ENCODE measurements around the gene FIP1L1. TPM values are rescaled to one million over a fixed set of nuclear protein-coding genes. Genes with fewer than 3 reads are reported as not detected.
"Not testable (repeated sequence)": the region's sequence is repeated elsewhere in the genome, so short reads cannot be mapped to it uniquely, and the experiment has no call there.

The FIP1L1 gene
- polyA plus RNA-seq, 1 donor from 2014 or later = 89.0 TPM

DNA sequence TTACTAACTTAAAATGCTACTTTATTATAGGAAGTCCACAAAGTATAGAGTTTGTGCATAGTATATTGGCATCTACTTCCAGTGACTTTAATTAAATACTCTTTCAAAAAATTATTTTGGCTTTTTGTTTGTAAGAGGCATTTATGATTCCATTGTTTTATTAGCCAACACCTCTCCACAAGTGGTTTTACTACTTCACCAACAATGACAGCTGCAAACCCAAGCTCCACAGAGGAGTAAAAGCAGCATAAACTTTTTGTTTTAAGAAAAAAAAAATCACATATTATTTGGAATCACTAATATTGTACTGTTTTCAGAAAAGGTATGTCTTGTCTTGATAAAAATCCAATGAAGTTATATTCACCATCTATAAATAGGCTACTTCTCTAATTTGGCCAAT, 88.5 kb downstream of the FIP1L1 start:
- TF ChIP-seq POLR2AphosphoS5 (IDR thresholded peaks at IDR 0.05) (no peak), SMC3 (conservative IDR thresholded peaks at IDR 0.05; ENCODE audit: poor library complexity) (no peak), EZH2 (IDR thresholded peaks at IDR 0.05; ENCODE audit: borderline replicate concordance, insufficient read depth, low read length, poor library complexity, severe bottlenecking) (no peak), EP300 (conservative IDR thresholded peaks at IDR 0.05; ENCODE audit: poor library complexity, severe bottlenecking) (no peak), MXI1 (conservative IDR thresholded peaks at IDR 0.05; ENCODE audit: poor library complexity, severe bottlenecking) (no peak), TAF1 (IDR thresholded peaks at IDR 0.05; ENCODE audit: low read depth) (no peak), RAD21 (conservative IDR thresholded peaks at IDR 0.05) (no peak)
- TF ChIP-seq, protein P1, sequence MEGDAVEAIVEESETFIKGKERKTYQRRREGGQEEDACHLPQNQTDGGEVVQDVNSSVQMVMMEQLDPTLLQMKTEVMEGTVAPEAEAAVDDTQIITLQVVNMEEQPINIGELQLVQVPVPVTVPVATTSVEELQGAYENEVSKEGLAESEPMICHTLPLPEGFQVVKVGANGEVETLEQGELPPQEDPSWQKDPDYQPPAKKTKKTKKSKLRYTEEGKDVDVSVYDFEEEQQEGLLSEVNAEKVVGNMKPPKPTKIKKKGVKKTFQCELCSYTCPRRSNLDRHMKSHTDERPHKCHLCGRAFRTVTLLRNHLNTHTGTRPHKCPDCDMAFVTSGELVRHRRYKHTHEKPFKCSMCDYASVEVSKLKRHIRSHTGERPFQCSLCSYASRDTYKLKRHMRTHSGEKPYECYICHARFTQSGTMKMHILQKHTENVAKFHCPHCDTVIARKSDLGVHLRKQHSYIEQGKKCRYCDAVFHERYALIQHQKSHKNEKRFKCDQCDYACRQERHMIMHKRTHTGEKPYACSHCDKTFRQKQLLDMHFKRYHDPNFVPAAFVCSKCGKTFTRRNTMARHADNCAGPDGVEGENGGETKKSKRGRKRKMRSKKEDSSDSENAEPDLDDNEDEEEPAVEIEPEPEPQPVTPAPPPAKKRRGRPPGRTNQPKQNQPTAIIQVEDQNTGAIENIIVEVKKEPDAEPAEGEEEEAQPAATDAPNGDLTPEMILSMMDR (IDR thresholded peaks at IDR 0.05; ENCODE audit: poor library complexity, severe bottlenecking) = no peak
- TF ChIP-seq, protein P2, sequence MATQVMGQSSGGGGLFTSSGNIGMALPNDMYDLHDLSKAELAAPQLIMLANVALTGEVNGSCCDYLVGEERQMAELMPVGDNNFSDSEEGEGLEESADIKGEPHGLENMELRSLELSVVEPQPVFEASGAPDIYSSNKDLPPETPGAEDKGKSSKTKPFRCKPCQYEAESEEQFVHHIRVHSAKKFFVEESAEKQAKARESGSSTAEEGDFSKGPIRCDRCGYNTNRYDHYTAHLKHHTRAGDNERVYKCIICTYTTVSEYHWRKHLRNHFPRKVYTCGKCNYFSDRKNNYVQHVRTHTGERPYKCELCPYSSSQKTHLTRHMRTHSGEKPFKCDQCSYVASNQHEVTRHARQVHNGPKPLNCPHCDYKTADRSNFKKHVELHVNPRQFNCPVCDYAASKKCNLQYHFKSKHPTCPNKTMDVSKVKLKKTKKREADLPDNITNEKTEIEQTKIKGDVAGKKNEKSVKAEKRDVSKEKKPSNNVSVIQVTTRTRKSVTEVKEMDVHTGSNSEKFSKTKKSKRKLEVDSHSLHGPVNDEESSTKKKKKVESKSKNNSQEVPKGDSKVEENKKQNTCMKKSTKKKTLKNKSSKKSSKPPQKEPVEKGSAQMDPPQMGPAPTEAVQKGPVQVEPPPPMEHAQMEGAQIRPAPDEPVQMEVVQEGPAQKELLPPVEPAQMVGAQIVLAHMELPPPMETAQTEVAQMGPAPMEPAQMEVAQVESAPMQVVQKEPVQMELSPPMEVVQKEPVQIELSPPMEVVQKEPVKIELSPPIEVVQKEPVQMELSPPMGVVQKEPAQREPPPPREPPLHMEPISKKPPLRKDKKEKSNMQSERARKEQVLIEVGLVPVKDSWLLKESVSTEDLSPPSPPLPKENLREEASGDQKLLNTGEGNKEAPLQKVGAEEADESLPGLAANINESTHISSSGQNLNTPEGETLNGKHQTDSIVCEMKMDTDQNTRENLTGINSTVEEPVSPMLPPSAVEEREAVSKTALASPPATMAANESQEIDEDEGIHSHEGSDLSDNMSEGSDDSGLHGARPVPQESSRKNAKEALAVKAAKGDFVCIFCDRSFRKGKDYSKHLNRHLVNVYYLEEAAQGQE (IDR thresholded peaks at IDR 0.05; ENCODE audit: borderline replicate concordance) = no peak
- Histone ChIP-seq H3K9me2 (ENCODE audit: insufficient read depth, low read length) (no peaks in the 10 kb centered on the region), H3K9ac (ENCODE audit: low read length) (no peak overlapping the region), H3K4me3 (ENCODE audit: low read length) (no peak overlapping the region), H3K9me3 (ENCODE audit: low read length) (no peaks in the 10 kb centered on the region), H3K4me2 (ENCODE audit: low read length) (no peak overlapping the region), H3K79me2 (replicated peaks; ENCODE audit: insufficient read depth, low read length) (no peaks in the 10 kb centered on the region), H4K20me1 (ENCODE audit: insufficient read depth) (no peaks in the 10 kb centered on the region), H3K27me3 (ENCODE audit: insufficient read depth, low read depth, low read length) (no peaks in the 10 kb centered on the region), H3K27ac (ENCODE audit: low read length) (no peak overlapping the region), H2AFZ (ENCODE audit: low read depth, low read length) (no peak overlapping the region), H3K36me3 (ENCODE audit: insufficient read depth, low read length) (peaks cover 7% of the 10 kb centered on the region), H3F3A (ENCODE audit: insufficient read depth, low read length, poor library complexity, severe bottlenecking) (no peaks in the 10 kb centered on the region)

DNA sequence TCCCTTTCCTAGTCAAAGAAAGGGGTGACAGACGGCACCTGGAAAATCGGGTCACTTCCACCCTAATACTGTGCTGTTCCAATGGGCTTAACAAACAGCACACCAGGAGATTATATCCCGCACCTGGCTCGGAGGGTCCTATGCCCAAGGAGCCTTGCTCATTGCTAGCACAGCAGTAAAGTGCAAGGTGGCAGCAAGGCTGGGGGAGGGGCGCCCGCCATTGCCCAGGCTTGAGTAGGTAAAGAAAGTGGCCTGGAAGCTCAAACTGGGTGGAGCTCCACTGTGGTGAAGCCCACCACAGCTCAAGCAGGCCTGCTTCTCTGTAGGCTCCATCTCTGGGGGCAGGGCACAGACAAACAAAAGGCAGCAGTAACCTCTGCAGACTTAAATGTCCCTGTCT, 89.1 kb downstream of the FIP1L1 start:
- H3K4me3 ChIP-seq (ENCODE audit: low read length); H3K79me2 ChIP-seq (replicated peaks; ENCODE audit: insufficient read depth, low read length); H3K4me2 ChIP-seq (ENCODE audit: low read length); H3K9me3 ChIP-seq (ENCODE audit: low read length); H3K9ac ChIP-seq (ENCODE audit: low read length); H3K27me3 ChIP-seq (ENCODE audit: insufficient read depth, low read depth, low read length); H3K27ac ChIP-seq (ENCODE audit: low read length); H4K20me1 ChIP-seq (ENCODE audit: insufficient read depth); H3K36me3 ChIP-seq (ENCODE audit: insufficient read depth, low read length); H3K9me2 ChIP-seq (ENCODE audit: insufficient read depth, low read length); H3F3A ChIP-seq (ENCODE audit: insufficient read depth, low read length, poor library complexity, severe bottlenecking); H2AFZ ChIP-seq (ENCODE audit: low read depth, low read length): not testable (repeated sequence)
